Stimulated activated CD4-positive, alpha-beta T cell treated with anti-CD3 and anti-CD28 coated beads, Interleukin-12 subunit alpha, Interleukin-12 subunit beta, amount 100 ng/mL, for 4 hours (primary cell): Measurements from ENCODE around the gene ISG20.

ENCODE experiments used
- DNase-seq: peaks from one replicate; pipeline ENCODE4 v3.0.0-alpha.2; 2020

Gene ISG20

GRCh38 chr15:88638626-88639372, at the start of gene ISG20:
TSS of gene ISG20 (plus strand) at chr15:88639016. CDS start at chr15:88639367, 351 bp downstream.
- DNase-seq: peak; percentile 87

DNA sequence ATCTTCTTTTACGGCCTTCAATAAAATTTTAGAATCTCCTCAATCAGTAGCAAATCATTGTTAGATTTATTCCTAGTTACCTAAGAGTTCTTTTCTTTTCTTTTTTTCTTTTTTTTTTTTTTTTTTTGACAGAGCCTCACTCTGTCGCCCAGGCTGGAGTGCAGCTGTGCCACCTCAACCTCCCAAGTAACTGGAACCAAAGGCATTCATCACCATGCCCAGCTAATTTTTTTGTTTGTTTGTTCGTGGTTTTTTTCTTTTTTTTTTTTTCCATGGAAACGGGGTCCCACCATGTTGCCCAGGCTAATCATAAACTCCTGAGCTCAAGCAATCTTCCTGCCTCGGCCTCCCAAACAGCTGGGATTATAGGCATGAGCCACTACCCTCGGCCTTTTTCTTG, 48.1 kb upstream of the ISG20 start:
- no peak for DNase-seq

GRCh38 chr15:88591384-88591783, 47.4 kb upstream of the ISG20 start:
- no peak for DNase-seq

DNA sequence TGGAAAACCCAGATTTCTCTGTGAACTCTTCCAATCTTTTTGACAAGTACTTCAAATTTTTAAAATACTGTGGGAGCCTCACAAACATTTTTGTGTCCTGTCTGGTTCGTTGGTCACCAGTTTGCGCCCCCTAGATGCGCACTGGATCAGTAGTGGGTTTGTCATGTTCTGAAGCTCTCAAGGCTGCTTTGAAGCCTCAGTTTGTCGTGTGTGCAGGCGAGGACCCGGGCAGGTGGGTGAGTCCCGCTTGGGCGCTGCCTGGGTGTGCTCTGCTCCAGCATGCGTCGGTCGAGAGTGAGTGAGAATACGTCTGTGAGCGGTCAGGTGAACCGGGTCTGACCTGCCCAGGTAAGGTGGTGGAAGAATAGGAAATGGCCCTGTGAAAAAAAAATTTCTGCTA, 34.9 kb upstream of the ISG20 start:
- no peak for DNase-seq

GRCh38 chr15:88604381-88605188, 34.2 kb upstream of the ISG20 start:
- DNase-seq: no peak

DNA sequence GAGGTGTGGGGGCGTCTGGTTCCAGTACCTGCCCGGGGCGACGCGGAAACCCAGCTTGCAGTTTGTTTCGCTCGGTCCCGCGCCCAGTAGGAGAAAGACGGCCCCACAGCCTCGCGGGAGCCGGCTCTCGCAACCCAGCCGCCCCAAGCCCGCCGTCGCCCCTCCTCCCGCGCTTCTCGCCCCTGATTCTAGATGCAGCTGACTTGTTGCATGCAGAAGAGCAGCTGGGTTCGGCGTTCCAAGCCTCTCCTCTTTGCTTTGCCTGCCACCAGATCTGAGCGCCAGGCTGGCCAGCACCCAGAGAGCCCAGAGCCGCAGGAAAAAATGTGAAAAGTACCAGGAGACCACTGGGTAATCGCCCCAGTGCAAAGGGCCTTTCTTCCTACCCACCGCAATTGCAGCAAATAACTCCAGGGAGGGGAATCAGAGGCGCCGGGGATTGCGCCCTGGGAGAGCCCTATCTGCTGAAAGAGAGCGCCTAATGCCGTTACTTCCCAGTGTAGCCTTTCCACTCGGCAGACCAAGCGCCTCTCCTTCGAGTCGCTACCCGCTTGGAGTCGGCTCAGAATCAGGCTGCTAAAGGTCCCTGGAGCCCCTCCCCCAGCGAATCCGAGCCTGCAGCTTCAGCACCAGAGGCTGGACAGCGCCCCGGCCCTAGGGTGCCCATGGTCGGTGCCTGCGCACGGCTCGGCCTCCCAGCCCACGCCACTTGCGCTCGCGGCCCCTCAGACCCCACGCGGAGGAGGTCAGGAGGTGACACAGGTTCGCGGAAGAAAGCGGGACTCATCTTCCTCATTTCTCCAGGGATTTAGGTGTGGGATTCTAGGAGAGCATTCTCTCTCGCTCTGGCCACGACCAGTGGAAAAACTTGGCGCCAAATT, 33.4 kb upstream of the ISG20 start:
- DNase-seq: peak; percentile 54

GRCh38 chr15:88606070-88606794, 32.6 kb upstream of the ISG20 start:
- DNase-seq: no peak

GRCh38 chr15:88607951-88608350, 30.9 kb upstream of the ISG20 start:
- DNase-seq: no peak

DNA sequence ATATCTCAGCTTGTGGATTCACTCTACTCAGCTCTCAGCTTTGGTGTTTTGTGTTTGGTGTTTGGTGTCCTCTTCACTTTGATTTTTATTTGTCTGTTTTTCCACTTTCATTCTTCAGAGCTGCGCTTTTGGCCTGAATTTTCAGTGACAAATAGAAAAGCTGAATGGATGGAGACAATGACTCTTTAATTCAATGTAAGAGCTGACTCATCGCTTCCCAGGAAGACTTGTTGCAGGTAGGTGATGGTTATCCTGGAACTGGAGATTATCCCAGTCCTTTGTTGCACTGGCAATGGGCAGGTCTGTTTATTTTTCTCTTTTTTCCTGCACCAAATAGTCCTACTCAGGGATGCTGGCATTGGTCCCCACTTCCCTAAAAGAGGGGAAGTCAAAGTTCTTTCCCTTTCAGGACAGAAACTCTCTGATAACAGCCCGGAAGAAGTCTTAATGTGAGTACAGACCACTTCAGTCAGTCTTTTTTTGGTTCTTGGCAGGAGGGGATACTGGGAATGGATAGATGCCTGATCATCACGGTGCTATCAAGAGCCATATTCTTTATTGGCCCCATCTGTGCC, 30.1 kb upstream of the ISG20 start:
- DNase-seq: no peak

DNA sequence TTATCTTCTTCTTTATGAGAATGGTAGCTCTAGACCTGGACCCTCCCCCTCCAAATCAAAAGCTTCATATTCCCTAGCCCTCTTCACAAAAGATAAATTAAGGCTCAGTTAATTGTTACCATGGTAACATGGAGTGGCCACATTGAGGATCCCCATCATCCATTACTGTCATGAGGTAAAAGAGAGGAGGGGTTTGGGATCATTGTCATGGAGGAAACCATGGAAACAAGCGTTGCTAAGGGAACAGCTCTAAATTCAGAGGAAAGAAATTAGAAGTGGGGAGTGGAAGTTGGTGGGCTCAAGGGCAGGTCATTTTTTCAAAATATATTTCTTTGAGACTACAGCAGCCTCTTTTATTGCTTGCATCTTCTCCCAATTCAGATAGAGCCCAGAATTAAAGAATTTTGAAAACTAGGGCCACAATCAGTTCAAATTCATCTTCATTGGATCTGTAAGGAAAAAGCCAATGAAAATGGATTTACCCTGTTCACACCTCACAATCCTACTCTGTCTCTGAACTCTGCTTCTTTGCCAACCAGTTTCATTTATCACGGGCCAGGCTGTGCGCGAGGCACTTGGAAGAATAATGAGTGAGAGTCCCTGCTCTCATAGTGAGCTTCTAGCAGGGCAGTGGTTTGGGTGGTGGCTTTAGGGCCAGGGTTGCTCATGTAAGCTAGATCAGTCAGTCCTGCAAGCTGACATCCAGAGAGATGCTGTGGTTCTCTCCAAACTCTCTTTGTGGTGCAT, 29.3 kb upstream of the ISG20 start:
- DNase-seq: no peak

- DNase-seq: no peak
Observed at GRCh38 chr15:88610701-88611231, 28.1 kb upstream of the ISG20 start.

- DNase-seq: no peak
Observed at GRCh38 chr15:88612186-88612796, 26.5 kb upstream of the ISG20 start.

DNA sequence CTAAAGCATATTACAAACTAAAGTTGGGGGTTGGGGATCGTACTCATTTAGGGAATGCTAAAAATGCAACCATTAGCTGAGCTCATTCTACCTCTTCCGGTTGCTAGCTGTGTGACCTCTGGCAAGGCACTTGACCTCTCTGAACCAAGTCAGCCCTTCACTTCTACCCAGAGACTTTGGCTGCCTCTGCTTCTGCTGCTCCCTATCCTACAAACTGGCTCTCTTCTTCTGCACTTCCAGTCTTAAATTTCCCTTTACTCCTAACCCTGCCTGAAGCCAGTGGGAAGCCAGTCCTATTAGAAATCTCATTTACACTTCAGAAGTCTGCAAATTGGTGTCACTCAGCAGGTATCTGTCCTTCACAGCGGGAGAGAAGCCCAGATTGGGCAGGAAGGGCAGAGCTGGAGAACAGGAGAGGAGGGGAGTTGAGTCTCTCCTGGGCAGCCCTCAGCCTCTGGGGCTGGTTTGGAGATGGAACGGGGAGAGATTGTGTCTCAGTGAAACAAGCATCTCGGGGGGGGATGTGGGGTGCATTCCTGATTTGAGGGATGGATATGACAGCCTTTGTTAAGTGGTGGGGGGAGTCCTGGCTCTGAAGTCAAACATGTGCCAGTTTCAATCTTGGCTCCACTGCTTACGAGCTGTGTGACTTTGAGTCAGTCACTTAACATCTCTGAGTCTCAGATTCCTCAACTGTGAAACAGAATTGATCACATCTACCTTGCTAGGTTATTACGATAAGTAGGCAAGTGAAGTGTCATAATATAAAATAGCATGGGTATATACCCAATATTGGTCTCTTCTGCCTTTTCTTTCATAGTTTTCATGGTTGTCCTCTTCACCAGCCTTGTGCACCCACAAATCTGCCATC, 25.5 kb upstream of the ISG20 start:
- no peak for DNase-seq

GRCh38 chr15:88615303-88616107, 23.3 kb upstream of the ISG20 start:
- DNase-seq: no peak

DNA sequence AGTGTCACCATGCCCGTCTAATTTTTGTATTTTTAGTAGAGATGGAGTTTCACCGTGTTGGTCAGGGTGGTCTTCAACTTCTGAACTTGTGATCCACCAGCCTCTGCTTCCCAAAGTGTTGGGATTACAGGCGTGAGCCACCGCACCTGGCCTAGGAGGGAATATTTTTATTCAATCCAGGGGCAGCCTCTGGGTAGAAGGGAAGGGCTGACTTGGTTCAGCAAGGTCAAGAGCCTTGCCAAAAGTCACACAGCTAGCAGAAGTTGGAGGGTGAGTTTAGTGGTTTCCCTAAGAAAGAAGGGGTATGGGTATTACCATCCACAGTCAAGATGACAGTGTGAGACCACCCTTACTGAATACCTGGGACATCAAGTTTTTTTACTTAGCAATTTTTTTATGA, 22.6 kb upstream of the ISG20 start:
- no peak for DNase-seq

DNA sequence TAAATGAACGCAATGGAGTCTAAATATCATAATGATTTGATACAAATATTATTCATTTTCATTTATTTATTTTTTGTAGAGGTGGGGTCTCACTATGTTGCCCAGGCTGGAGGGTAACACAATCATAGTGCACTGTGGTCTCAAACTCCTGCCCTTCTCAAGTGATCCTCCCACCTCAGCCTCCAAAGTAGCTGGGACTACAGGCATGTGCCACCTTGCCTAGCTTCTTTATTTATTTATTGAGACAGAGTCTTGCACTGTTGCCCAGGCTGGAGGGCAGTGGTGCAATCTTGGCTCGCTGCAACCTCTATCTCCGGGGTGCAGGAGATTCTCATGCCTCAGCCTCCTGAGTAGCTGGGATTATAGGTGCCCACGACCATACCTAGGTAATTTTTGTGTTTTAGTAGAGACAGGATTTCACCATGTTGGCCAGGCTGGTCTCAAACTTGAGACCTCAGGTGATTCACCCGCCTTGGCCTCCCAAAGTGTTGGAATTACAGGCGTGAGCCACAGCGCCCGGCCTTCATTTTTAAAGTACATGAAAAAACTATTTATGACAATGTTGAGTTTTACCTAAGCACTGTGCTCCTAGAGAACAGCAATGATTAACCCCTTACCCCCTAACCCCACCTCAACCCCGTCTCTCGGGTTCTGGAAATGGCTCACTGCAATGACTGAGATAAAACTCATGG, 21.6 kb upstream of the ISG20 start:
- no peak for DNase-seq

GRCh38 chr15:88617790-88618189, 21.0 kb upstream of the ISG20 start:
- DNase-seq: no peak

- DNase-seq: no peak
Observed at GRCh38 chr15:88618686-88619085, 20.1 kb upstream of the ISG20 start.
